ENCODE results near the gene FHOD3. TPM values are rescaled to one million over a fixed set of nuclear protein-coding genes. Genes with fewer than 3 reads are reported as not detected.

The FHOD3 gene
- total RNA-seq, 1 experiment from 2014 or later, result 5.0 TPM

DNA sequence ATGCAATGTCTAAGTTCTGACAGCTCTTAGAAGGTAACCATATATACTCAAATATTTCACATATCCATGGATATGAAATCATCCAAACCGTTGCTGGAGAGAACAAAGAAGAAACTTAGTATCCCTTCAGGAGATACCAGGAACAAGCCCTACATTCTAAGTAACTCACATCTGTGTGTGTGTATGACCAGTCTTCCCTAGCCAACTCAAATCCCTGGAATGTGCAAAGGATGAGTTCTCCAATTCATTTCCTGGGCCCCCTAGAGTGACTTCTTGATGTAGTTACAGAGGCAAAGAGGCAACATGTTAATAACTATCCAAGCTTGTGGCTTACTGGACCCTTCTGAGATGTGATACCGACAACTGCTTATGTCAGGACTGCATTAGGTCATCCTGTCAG is 511.2 kb downstream of the FHOD3 start:
- Mint-ChIP-seq H3K4me1 (ENCODE audit: insufficient read depth, unreplicated experiment) (no peaks in the 10 kb centered on the region), H3K27me3 (ENCODE audit: insufficient read depth, unreplicated experiment) (no peaks in the 10 kb centered on the region), H3K9me3 (ENCODE audit: unreplicated experiment) (no peaks in the 10 kb centered on the region), H3K27ac (ENCODE audit: low read depth, unreplicated experiment) (no peak overlapping the region), H3K36me3 (ENCODE audit: insufficient read depth, unreplicated experiment) (peaks cover 31% of the 10 kb centered on the region), H3K4me3 (ENCODE audit: unreplicated experiment) (no peak overlapping the region)
- BruUV-seq (replicated peaks), result no TSS peak
- ChIA-PET POLR2A (no interaction called here), CTCF (interaction anchor here (0.6 to 2.3 kb wide), 19 partner anchors 8 to 196 kb away, joined by 3 to 17 read pairs (median 4); no protein-coding TSS in a partner anchor)
- TF ChIP-seq, protein P1, sequence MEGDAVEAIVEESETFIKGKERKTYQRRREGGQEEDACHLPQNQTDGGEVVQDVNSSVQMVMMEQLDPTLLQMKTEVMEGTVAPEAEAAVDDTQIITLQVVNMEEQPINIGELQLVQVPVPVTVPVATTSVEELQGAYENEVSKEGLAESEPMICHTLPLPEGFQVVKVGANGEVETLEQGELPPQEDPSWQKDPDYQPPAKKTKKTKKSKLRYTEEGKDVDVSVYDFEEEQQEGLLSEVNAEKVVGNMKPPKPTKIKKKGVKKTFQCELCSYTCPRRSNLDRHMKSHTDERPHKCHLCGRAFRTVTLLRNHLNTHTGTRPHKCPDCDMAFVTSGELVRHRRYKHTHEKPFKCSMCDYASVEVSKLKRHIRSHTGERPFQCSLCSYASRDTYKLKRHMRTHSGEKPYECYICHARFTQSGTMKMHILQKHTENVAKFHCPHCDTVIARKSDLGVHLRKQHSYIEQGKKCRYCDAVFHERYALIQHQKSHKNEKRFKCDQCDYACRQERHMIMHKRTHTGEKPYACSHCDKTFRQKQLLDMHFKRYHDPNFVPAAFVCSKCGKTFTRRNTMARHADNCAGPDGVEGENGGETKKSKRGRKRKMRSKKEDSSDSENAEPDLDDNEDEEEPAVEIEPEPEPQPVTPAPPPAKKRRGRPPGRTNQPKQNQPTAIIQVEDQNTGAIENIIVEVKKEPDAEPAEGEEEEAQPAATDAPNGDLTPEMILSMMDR (IDR thresholded peaks at IDR 0.05; ENCODE audit: unreplicated experiment), result no peak
- DNase-seq (ENCODE audit: unreplicated experiment), result no peak
- intact Hi-C loops (cut with micrococcal nuclease), result loop anchor here (1.0 kb wide), 2 partner anchors 39 to 120 kb away; no protein-coding TSS in a partner anchor

DNA sequence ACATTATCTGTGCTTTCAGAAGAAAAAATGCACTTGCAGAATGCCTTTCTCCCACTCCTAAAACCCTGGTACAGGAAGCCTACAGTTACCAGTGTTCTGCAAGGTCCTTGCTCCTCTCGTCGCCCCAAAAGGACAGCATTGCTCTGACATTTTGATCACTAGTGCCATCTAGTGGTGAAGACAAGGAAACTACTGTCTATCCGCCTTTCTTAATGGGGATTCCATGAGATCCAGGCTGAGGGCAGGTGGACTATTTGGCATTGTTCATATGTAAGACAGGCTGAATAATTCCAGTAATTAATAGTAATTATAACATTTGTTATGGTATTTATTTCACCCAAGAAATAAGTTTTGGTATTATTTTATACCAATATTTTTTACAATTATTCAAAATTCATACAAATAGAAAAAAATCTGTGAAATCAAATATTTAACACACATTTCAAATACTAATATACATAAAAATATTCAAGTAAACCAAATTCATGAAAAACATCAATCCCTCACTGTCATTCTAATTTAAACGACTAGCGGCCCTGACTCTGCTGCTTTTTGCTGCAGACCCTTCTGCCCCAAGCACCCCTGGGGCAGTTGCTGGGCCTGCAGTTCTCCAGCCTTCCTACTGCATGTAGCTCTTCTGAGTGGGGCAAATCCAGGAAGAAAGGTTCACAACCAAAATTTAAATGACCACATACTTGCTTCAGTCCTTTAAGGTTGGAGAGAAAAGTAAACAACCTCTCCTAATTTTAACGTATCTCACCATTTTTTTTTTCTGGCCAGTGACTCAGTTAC is 512.3 kb downstream of the FHOD3 start:
- no peaks in the 10 kb centered on the region for H3K4me1 Mint-ChIP-seq (ENCODE audit: insufficient read depth, unreplicated experiment)
- no peak overlapping the region for H3K27ac Mint-ChIP-seq (ENCODE audit: low read depth, unreplicated experiment)
- H3K36me3 Mint-ChIP-seq (ENCODE audit: insufficient read depth, unreplicated experiment), result peaks cover 27% of the 10 kb centered on the region
- BruUV-seq (replicated peaks), result no TSS peak
- no peak overlapping the region for H3K4me3 Mint-ChIP-seq (ENCODE audit: unreplicated experiment)
- H3K27me3 Mint-ChIP-seq (ENCODE audit: insufficient read depth, unreplicated experiment), result no peaks in the 10 kb centered on the region
- TF ChIP-seq, protein P1 (IDR thresholded peaks at IDR 0.05; ENCODE audit: unreplicated experiment), result peak; percentile 74
- intact Hi-C loops (cut with micrococcal nuclease), result loop anchor here (1.0 kb wide), 2 partner anchors 40 to 121 kb away; no protein-coding TSS in a partner anchor
- CTCF ChIA-PET, result interaction anchor here (0.6 to 3.5 kb wide), 17 partner anchors 8 to 792 kb away, joined by 3 to 35 read pairs (median 4); no protein-coding TSS in a partner anchor
- POLR2A ChIA-PET, result no interaction called here
- no peaks in the 10 kb centered on the region for H3K9me3 Mint-ChIP-seq (ENCODE audit: unreplicated experiment)
- peak; percentile 73 for DNase-seq (ENCODE audit: unreplicated experiment)

DNA sequence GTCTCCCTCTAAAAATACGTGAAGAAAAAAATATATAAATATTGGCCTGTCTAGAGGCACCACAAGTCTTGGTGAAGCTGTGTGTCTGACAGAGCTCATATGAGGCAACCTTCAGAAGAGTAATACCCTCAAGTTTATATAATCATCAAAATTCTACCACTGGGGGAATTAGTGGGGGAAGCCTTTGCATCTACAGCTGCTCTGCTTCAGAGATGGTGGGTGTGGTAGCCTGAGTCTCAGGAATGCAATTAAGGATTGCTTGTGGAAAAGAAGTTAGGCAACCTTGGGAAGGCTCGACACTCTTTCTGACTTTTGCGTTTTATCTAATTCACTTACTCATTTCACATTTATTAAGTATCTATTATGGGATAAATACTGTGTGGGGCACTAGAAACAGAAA is 513.9 kb downstream of the FHOD3 start:
- H3K36me3 Mint-ChIP-seq (ENCODE audit: insufficient read depth, unreplicated experiment), result peaks cover 28% of the 10 kb centered on the region
- H3K9me3 Mint-ChIP-seq (ENCODE audit: unreplicated experiment), result no peaks in the 10 kb centered on the region
- intact Hi-C loops (cut with micrococcal nuclease), result no loop called here
- TF ChIP-seq, protein P1 (IDR thresholded peaks at IDR 0.05; ENCODE audit: unreplicated experiment), result no peak
- POLR2A ChIA-PET, result interaction anchor here (0.6 to 0.9 kb wide), 2 partner anchors 19 to 356 kb away, joined by 3 to 4 read pairs; no protein-coding TSS in a partner anchor
- H3K4me3 Mint-ChIP-seq (ENCODE audit: unreplicated experiment), result no peak overlapping the region
- H3K27me3 Mint-ChIP-seq (ENCODE audit: insufficient read depth, unreplicated experiment), result no peaks in the 10 kb centered on the region
- BruUV-seq (replicated peaks), result no TSS peak
- no peak overlapping the region for H3K27ac Mint-ChIP-seq (ENCODE audit: low read depth, unreplicated experiment)
- no peak for DNase-seq (ENCODE audit: unreplicated experiment)
- H3K4me1 Mint-ChIP-seq (ENCODE audit: insufficient read depth, unreplicated experiment), result no peaks in the 10 kb centered on the region
- CTCF ChIA-PET, result interaction anchor here (0.9 to 3.5 kb wide), 10 partner anchors 10 to 716 kb away, joined by 3 to 35 read pairs (median 6); no protein-coding TSS in a partner anchor

DNA sequence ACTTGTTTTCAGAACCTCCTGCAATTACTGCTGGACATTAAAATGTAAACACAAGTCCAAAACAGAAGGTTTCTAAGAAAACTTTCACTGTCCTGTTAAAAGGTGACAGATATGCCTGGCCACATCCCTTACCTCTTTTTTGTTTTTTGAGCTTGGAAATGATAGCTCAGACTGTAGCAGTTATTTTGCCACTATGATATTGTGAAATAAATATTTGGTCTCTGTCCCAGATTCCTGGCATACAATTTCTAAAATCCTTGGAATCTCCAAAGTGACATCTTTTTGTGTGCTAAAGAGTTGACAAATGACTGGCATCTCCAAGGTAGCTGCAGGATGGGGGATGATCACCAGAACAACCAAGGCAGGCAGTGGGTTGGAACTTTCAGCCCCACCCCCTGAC is 514.4 kb downstream of the FHOD3 start:
- H3K36me3 Mint-ChIP-seq (ENCODE audit: insufficient read depth, unreplicated experiment), result peaks cover 26% of the 10 kb centered on the region

More for the DNA sequence above, 514.4 kb downstream of the FHOD3 start:
- H3K9me3 Mint-ChIP-seq (ENCODE audit: unreplicated experiment), result no peaks in the 10 kb centered on the region
- no peaks in the 10 kb centered on the region for H3K27me3 Mint-ChIP-seq (ENCODE audit: insufficient read depth, unreplicated experiment)
- TF ChIP-seq, protein P1 (IDR thresholded peaks at IDR 0.05; ENCODE audit: unreplicated experiment), result no peak
- CTCF ChIA-PET, result interaction anchor here (0.6 to 3.5 kb wide), 6 partner anchors 10 to 530 kb away, joined by 3 to 35 read pairs (median 6); no protein-coding TSS in a partner anchor
- no peaks in the 10 kb centered on the region for H3K4me1 Mint-ChIP-seq (ENCODE audit: insufficient read depth, unreplicated experiment)
- no peak for DNase-seq (ENCODE audit: unreplicated experiment)
- POLR2A ChIA-PET, result no interaction called here
- intact Hi-C loops (cut with micrococcal nuclease), result no loop called here
- H3K27ac Mint-ChIP-seq (ENCODE audit: low read depth, unreplicated experiment), result no peak overlapping the region
- H3K4me3 Mint-ChIP-seq (ENCODE audit: unreplicated experiment), result no peak overlapping the region
- no TSS peak for BruUV-seq (replicated peaks)
